Stimulated activated CD4-positive, alpha-beta T cell treated with anti-CD3 and anti-CD28 coated beads, Interleukin-12 subunit alpha, Interleukin-12 subunit beta, amount 100 ng/mL, for 24 hours (primary cell): Measurements from ENCODE around the gene ACOX3.

Source experiments
- DNase-seq, 2 experiments: peaks; one replicate each; pipeline ENCODE4 v3.0.0-alpha.2; 2020; ENCODE audit warnings: low read depth in 2 of 2

Gene ACOX3

GRCh38 chr4:8336412-8337075 is 104.0 kb downstream of the ACOX3 start:
- DNase-seq: no peak

- DNase-seq: no peak
Observed at GRCh38 chr4:8335848-8336247, 104.7 kb downstream of the ACOX3 start.

DNA sequence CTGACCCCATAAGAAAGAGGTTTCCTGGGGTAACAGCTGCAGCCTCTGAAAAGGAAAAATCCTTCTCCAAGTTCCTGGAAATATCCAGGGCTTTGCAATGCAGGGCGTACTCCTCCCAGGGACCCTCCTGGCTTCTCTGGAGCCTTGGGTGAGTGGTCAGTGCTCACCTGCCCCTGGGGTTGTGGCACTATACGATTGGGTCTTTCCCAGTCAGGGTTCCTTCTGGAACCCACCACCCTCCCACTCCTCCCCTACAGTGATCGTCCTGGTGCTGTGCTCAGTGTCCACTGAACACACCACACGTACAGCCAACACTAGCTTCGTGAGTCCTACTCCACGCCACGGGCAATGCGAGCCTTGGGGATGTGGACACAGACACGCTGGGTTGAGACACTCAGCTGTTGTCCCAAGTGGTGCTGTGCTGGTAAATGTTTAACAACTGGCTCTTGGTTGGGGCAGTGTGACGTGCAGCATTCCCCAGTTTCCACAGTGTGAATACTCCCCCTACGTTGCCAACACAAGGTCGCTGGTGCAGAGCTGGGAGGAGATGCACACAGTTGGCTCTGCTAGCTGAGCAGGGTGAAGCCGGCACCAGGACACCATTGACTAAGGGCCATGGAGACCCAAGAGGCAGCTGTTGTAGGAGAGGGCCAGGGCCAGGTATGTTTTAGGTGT is 105.6 kb downstream of the ACOX3 start:
- no peak for DNase-seq

- DNase-seq: no peak
Observed at GRCh38 chr4:8333726-8334460, 106.6 kb downstream of the ACOX3 start.

GRCh38 chr4:8332891-8333331 is 107.6 kb downstream of the ACOX3 start:
- no peak for DNase-seq

DNA sequence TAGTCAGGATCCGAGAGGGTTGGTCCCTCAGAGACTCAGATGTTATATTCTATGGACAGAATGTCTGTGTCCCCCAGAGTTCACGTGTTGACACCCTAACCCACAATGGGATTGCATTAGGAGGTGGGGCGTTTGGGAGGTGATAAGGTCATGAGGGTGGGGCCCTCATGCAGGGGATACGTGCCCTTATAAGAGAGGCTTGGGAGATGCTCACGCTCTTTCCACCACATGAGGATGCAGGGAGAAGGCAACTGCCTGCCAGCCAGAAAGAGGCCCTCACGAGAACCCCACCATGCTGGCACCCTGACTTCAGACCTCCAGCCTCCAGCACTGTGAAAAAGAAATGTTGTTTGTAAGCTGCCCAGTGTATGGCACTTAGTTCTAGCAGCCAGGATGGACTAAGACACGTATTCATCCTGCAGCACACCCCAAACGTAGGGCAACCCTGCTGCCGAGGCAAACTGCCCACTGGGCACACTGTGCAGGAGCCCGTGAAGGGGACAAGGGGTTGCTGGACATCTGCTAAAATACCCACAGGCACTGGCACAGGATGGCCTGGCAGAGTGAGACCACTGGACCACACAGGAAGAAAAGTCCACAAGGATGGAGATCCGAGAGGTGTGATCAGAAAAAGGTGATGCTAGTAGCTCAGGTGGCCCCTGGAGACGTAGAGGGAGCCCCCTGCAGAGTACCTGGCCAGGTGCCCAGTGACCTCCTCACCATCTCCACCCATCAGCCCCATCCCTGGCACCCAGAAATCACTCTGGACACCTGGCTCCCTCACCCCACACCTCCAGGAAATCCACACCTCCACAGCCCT is 108.3 kb downstream of the ACOX3 start:
- no peak for DNase-seq

GRCh38 chr4:8331575-8331955 is 109.0 kb downstream of the ACOX3 start:
- no peak for DNase-seq

DNA sequence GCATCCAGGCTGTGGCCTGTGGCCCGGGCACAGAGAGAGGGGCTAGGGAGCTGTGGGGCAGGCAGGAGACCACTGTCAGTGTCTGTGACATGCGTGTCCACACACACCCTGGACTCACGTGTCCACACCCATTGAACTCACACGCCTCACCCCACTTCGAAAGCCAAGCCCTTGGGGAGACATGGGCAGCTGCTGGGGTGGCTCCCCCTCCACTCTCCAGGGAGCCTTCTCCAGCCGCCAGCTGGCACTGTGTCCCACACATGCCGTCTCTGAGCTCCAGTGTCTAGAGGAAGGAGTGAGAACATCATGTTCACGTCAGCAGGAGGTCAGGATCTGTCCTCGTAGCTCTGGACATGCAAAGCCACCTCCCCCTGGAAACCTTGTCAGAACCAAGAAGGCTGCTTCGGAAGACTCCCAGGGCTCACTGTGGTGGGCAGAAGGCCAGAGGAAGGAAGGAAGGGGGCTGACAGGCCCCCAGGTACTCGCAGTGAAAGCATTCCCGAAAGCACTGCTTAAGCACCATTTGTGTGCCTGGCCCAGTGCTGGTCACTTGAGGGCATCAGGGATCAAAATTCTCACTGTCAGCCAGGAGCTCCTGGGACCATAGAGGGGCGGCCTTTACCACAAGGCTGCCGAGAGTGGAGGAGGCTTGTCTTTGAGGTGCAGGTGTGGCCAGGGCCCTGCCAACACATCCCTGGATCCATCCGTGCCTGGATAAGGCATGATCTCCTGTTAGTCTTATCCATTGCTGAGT is 109.5 kb downstream of the ACOX3 start:
- DNase-seq: no peak

DNA sequence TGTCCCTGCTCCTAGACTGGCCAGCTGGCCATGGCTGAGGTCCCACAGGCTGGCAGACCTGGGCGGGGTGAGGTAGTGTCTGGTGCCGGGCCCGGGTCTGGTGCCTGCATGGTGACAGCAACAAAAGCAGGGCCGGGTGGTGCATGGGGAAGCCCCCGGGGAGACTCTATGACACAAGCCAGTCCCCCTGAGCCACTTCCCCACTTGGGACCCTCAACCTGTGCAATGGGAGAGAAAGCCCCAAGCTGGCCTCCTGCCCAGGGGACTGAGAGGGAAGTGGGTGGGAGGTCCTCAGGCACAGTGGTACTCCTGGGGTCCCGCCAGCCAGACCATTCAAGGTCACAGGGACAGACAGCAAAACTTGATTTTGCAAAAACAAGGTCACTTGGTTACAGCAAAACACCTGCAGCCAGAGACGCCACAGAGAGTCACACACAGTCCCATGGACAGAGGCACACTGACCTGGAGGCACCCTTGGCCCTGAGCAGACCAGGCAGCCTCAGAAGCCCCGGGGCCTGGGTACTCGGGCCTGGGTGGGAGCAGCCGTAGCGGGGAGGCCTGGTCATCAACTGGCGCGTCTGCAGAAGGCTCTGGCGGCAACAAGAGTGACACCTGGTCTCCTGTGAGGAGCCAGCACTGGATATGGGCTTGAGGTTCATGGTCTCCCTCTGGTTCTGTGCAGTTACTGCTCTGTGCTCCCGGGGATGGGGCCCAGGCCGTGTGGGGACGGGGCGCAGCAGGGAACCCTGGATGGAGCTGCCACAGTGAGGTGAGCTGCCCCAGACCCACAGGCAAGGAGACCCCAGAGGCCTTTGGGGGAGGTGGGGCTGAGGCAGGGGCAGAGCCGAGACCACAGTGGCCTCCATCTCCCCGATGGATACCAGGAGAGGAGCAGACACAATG is 110.4 kb downstream of the ACOX3 start:
- no peak for DNase-seq

DNA sequence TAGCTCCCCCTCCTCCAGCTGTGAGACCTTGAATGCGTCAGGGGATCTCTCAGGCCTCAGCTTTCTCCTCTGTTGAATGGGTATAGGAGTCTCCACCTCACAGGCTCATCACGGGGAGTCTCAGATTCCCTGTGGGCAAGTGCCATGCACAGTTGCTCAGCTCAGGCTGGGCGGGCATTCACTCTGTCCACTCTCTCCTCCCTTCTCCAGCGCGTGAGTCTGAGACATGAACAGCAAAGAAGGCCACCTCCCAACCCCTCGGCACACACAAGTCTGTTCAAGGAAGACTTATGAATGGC is 111.0 kb downstream of the ACOX3 start:
- DNase-seq: no peak

GRCh38 chr4:8328866-8329559 is 111.5 kb downstream of the ACOX3 start:
- DNase-seq: no peak

GRCh38 chr4:8328456-8328855 is 112.1 kb downstream of the ACOX3 start:
- no peak for DNase-seq

DNA sequence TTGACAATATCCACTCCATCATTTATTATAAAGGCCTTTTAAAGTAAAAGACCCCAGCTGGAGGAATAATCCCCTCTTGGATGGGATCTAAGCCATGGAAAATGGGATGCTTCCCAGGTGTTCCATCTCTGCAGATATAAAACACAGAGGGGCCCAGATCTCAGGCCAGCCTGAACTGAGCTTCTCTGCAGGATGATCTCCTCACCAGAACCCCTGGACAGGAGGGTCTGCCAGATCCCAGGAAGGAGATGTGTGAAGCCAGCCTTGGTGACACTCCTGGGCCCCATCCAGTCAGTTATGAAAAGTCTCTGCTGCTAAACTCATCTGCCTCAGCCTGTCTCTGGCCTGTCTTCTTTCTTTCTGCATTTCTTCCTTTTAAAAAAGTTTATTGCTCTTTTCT is 114.3 kb downstream of the ACOX3 start:
- no peak for DNase-seq

DNA sequence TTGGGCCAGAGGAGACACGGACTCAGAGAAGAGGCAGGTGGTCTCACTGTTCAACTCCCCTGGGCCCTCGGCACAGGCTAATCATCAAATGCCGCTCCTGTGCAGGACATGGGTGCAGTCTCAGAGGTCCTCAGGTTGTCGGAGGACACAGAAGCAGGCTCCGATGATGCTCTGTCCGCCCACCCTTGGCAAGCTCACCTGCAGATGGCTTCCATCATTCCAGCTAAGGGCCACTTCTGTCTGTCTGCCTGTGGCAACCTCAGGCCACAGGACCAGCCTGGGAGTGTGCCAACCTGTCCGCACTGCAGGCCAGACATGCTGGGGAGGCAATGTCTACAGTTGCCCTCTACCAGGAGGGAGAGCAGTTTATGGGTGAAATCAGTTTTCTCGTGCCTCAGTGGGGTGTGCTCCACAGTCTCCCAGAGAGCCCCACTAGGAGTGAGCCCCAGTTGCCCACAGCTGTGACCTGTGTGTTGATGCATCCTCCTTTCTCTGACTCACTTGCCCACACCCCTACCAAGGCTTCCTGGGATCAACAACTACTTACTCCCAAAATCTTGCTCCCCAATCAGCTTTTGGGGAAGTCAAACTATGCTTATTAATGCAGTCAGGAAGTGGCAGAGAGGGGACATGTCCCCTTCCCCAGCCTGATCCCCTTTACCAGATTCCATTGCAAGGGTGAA is 115.1 kb downstream of the ACOX3 start:
- DNase-seq: no peak

GRCh38 chr4:8324640-8325239 is 115.8 kb downstream of the ACOX3 start:
- no peak for DNase-seq

- no peak for DNase-seq
Observed at GRCh38 chr4:8323947-8324555, 116.5 kb downstream of the ACOX3 start.

- DNase-seq: no peak
Observed at GRCh38 chr4:8322794-8323704, 117.5 kb downstream of the ACOX3 start.
